HG02763 (cell line): ENCODE measurements around the gene PGBD5.

Experiments
- ATAC-seq: cut with Tn5 transposase; IDR thresholded peaks from one replicate; pipeline ENCODE4 v1.9.1; 2021; ENCODE audit warnings: mild to moderate bottlenecking, moderate library complexity; ENCODE audit not compliant: unreplicated experiment

Gene PGBD5

GRCh38 chr1:230398856-230399255 is 27.3 kb downstream of the PGBD5 start:
- ATAC-seq: no peak

GRCh38 chr1:230396966-230397365 is 29.2 kb downstream of the PGBD5 start:
- no peak for ATAC-seq

- ATAC-seq: no peak
Measured at GRCh38 chr1:230395932-230396331, 30.2 kb downstream of the PGBD5 start.

GRCh38 chr1:230394741-230395140 is 31.4 kb downstream of the PGBD5 start:
- ATAC-seq: no peak

GRCh38 chr1:230394134-230394533 is 32.0 kb downstream of the PGBD5 start:
- no peak for ATAC-seq

- no peak for ATAC-seq
Measured at GRCh38 chr1:230393722-230394121, 32.4 kb downstream of the PGBD5 start.

GRCh38 chr1:230392920-230393521 is 33.1 kb downstream of the PGBD5 start:
- no peak for ATAC-seq

- no peak for ATAC-seq
Measured at GRCh38 chr1:230392536-230392909, 33.6 kb downstream of the PGBD5 start.

GRCh38 chr1:230391776-230392535 is 34.2 kb downstream of the PGBD5 start:
- ATAC-seq: no peak

GRCh38 chr1:230390371-230390770 is 35.8 kb downstream of the PGBD5 start:
- no peak for ATAC-seq

- ATAC-seq: no peak
Measured at GRCh38 chr1:230387876-230388275, 38.3 kb downstream of the PGBD5 start.

GRCh38 chr1:230387296-230387695 is 38.8 kb downstream of the PGBD5 start:
- no peak for ATAC-seq

GRCh38 chr1:230386637-230387262 is 39.4 kb downstream of the PGBD5 start:
- ATAC-seq: no peak

GRCh38 chr1:230385930-230386329 is 40.2 kb downstream of the PGBD5 start:
- ATAC-seq: no peak

GRCh38 chr1:230385158-230385450 is 41.0 kb downstream of the PGBD5 start:
- ATAC-seq: no peak

- ATAC-seq: no peak
Measured at GRCh38 chr1:230384380-230385157, 41.6 kb downstream of the PGBD5 start.

GRCh38 chr1:230383425-230383824 is 42.7 kb downstream of the PGBD5 start:
- no peak for ATAC-seq

- ATAC-seq: no peak
Measured at GRCh38 chr1:230382001-230382491, 44.1 kb downstream of the PGBD5 start.

- no peak for ATAC-seq
Measured at GRCh38 chr1:230381585-230381984, 44.5 kb downstream of the PGBD5 start.

- no peak for ATAC-seq
Measured at GRCh38 chr1:230381049-230381467, 45.1 kb downstream of the PGBD5 start.

- ATAC-seq: no peak
Measured at GRCh38 chr1:230379928-230380327, 46.2 kb downstream of the PGBD5 start.
